Renal cortical epithelial cell (primary cell): ENCODE results near the gene CCDC9B. TPM values are rescaled to one million over a fixed set of nuclear protein-coding genes. Genes with fewer than 3 reads are reported as not detected.
A peak's percentile ranks its signal among the peaks of the same experiment; 100 is the strongest.

ENCODE experiments used
- DNase-seq: peaks from one replicate; pipeline ENCODE4 v3.0.0-alpha.2; 2011; ENCODE audit warnings: low read depth
- total RNA-seq: library from RNA; depleted of rRNA; stranded (reverse); fragments of >200 nt; gene quantifications from 2 replicates; pipeline ENCODE4 v1.2.3, GENCODE V29; 2014

CCDC9B gene
- total RNA-seq, 1 donor from 2014 or later, result 165 TPM

DNA sequence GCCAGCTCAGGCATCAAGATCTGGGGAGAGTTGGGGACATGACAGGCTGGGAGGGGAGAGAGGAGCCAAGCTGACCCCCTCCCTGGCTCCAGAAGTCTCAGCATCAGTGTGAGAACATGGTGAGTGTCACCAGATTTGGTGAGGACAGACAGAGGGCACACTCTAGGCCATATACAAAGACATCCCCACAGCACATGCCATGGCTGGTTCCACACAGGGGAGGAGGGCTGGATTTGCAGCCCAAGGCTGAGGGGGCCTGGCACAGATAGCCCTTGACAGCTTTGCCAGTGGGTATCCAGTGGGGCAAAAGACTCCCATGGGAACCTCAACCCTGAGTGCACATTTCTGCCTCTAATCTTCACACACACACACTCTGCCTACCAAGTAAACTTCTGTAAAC lies 47.7 kb downstream of the CCDC9B start:
- DNase-seq, result no peak

- no peak for DNase-seq
These were observed 48.5 kb downstream of the CCDC9B start for GRCh38 chr15:40292246-40292645.

DNA sequence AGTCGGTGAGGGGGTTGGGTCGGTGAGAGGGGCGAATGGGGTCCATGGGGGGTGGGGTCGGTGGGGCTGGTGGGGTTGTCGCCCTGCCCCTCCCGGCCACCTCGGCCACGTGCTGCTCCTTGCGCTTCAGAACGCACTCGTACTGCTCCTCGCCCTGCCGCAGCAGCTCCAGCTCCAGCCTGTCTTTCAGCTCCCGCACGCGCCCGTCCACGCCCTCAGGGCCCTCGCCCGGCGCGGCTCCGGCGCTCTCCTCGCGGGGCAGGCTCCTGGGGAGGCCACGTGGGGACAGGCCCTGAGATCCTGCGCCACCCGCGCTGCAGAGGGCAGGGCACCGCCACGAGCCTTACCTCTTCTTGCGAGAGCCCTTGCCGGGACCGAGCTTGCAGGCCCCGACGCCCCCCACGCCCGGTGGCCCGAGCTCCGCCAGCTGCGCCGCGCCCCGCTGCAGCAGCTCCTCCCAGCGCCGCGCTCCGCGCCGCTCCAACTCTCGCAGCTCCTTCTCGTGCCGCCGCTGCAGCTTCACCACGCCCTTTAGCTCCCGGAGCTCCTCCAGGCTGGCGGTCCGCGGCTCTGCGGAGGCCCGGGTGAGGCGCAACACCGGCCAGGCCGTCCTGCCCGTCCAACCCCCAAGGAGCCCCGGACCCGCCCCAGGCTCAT lies 49.7 kb downstream of the CCDC9B start:
- DNase-seq, result no peak

DNA sequence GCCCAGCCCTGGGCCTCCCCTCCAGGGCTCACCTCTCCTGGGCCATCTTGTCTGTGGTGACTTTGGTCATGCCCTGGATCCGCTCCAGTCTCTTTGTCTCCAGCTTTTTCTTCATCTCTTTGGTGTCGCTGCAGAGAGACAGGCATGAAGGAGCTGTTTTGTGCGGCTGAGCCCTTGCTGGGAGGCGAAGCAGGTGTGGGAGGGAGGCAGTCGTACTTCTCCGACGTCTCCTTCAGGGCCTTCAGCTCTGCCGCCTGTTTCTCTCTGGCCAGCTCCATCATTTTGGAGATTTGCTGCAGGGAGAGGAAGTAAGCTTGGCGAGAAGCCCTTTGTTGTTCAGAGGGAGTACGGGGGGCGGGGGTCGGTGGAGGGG lies 50.2 kb downstream of the CCDC9B start:
- no peak for DNase-seq

- peak; percentile 79 for DNase-seq
These were observed 51.5 kb downstream of the CCDC9B start for GRCh38 chr15:40289140-40289775.

DNA sequence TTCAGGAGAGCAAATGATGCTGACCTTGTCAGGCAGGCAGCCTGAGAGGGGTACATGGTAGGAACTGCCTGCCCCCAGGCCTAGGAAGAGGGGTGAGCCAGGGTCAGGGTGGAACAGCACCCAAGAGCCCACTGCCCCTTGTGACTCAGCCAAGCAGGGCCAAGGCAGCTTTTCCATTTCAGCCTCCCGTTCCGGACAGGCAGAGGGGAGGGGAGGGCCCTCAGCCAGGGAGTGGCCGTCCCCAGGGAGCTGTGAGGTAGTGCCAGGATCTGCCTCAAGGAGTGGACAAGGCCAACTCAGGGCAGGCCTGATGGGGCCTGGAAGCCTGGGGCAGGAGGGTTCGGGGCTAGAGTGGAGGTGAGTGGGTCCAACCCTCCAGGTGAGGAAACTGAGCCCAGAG lies 52.8 kb downstream of the CCDC9B start:
- no peak for DNase-seq

DNA sequence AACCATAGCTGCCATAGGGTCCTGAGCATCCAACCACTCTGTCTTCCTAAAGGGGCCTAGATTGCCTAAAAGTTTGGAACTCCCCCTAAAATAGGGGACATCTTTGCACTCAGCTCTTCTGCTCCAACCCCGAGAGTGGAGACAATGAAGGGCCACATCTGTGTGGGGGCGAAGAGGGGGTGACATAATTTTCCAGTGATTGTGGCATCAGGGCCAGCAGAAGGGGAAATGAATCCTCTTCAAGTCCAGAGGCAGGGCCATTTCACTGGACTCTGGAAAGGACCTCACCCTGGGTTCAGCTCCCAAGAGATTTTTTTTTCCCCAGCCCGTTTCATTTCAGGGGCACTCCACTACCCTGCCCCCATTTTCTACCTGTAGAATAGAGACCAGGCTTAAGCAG lies 53.2 kb downstream of the CCDC9B start:
- no peak for DNase-seq

- no peak for DNase-seq
These were observed 53.9 kb downstream of the CCDC9B start for GRCh38 chr15:40286794-40287193.

- DNase-seq, result no peak
These were observed 54.6 kb downstream of the CCDC9B start for GRCh38 chr15:40286061-40286532.

- no peak for DNase-seq
These were observed 55.2 kb downstream of the CCDC9B start for GRCh38 chr15:40285554-40286011.

GRCh38 chr15:40285151-40285550 lies 55.6 kb downstream of the CCDC9B start:
- no peak for DNase-seq

DNA sequence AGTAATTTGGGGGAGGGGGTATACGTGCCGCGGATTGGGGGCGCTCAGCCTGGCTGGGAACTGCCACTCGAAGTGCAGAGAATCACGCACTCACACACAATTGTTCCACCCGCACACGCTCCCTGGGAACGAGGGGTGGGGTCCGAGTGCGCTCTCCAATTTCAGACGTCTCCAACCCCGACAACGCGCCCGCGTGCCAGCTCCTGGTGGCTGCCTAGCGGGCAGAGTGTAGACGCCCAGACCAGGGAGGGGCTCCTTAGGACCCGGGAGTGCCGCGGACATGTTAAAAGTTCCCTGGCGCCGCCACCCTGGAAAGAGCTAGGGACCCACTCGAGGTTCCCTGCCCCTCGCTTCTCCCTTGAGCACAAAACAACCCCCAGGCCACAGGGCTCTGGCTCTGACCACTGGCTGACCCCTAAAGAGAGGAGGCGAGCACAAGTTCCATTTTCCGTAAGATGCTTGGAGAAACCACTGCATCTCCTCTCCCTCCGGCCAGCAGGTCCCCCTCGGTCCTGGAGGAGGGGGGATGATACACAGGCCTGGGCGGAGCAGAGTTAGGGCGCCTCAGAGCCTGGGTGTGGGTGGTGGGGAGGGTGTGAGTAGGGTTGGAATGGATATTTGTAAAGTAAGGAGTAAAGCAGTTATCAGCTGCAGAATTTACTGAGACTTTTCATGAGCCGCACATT lies 57.0 kb downstream of the CCDC9B start:
- no peak for DNase-seq

DNA sequence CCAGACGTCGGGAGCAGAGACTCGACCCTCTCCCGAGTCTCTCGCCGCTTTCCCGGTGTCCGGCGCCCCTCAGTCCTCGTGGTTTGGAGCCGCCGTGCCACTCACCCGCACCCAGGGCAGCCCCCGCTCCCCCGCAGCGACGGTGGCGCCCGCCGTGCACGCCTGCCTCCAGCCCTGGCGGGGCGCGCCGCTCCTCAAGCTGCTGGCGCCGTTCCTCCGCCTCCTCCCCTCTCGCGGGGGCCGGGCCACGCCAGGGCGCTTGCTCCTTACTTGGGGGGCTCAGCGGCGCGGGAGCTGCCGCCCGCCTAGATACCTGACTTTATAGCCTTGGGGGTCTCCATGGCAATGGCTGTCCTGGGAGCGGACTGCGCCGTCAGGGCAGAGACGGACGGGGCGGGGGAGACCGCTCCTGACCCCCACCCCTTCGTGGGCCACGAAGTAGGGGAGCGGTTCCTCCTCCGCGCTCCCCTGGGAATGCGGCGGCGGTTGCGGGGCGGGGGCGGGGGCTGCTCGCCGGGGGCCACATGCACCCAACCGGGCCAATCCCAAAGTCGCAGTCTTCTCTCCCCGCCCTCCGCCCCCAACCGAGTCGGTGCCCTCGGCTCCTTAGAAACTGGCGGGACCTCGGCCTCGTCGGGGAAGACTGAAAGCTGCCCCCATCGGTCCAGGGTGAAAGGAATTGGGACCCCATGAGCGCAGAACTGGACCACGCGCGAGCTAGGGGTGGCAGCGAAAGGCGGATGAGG lies 57.7 kb downstream of the CCDC9B start, which contains the start of gene ANKRD63:
ANKRD63 (minus strand) TSS at position 196 of the 746 bp plus-strand sequence. CDS start 478 bp downstream, outside the sequence.
- no peak for DNase-seq

DNA sequence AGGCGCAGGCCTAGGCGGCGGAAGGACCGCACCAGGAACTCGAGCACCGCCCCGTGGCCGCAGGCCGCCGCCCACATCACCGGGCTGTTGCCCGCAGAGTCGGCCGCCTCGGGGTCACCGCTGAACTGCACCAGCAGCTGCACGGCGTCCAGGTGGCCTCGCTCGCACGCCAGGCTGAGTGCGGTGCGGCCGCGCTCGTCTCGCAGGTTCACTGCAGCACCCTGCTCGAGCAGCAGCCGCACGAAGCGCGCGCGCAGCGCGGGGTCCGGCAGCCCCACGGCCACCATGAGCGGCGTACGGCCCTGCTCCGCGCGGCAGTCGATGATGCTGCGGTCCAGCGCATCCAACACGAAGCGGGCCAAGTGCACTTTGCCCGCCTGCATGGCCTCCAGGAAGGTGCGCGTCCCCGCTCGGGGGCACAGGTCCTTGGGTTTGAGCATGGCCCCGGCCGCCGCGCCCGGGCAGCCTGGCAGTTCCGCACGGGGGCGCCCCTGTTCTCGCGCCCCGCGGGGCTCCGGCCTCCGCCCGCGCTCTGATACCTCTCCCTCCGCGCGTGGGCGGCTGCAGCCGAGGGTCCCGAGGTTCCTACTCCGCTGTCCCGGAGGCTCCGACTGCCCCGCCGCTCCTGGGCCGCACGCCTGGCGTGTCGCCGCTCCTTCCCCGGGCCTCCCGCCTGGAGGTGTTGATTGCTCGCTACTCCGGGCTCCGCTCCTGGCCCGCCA lies 58.4 kb downstream of the CCDC9B start:
- no peak for DNase-seq

DNA sequence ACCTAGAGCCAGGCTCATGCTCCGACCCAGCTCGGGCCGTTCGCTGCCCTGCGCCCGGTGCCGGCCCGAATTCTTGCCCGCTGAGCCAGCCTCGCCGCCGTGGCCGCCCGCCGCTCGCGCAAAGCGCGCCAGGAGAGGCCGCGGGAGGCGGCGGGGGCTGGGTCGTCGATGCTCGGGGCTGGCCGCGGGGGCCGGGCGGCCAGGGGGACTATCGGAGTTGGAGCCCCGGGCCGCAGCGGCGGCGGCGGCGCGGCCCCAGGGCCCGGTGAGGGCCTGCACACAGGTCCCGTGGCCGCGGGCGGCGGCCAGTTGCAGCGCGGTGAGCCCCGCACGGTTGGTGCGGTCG lies 59.0 kb downstream of the CCDC9B start:
- no peak for DNase-seq

Other genes with a start within 250 kb of the CCDC9B start
- gene BMF, start 232.1 kb downstream of the CCDC9B start, total RNA-seq, result 10.8 and 27.2 TPM in 2 replicates
- gene BUB1B, start 179.9 kb downstream of the CCDC9B start, total RNA-seq, result 1.8 and 11.6 TPM in 2 replicates
- gene PAK6, start 101.9 kb downstream of the CCDC9B start, total RNA-seq, result 3.4 and 6.1 TPM in 2 replicates
- gene ANKRD63, start 57.9 kb downstream of the CCDC9B start, total RNA-seq, result 0.05 TPM in 1 of 2 replicates, not detected in the other
- 0.52 TPM in 1 of 2 replicates, not detected in the other for gene PLCB2, start 33.0 kb downstream of the CCDC9B start, total RNA-seq
- gene INAFM2, start 17.2 kb downstream of the CCDC9B start, total RNA-seq, result 11.5 and 13.5 TPM in 2 replicates
- gene PHGR1, start 10.1 kb upstream of the CCDC9B start, total RNA-seq, result not detected in 2 replicates
- 0.17 and 0.25 TPM in 2 replicates for gene DISP2, start 17.3 kb upstream of the CCDC9B start, total RNA-seq
- 34.2 and 58.5 TPM in 2 replicates for gene KNSTRN, start 41.8 kb upstream of the CCDC9B start, total RNA-seq
- gene IVD, start 64.9 kb upstream of the CCDC9B start, total RNA-seq, result 37.5 and 68.8 TPM in 2 replicates
- 6.8 and 17.5 TPM in 2 replicates for gene BAHD1, start 100.0 kb upstream of the CCDC9B start, total RNA-seq
- 5.2 and 18.5 TPM in 2 replicates for gene CHST14, start 130.0 kb upstream of the CCDC9B start, total RNA-seq
- gene CCDC32, start 224.1 kb upstream of the CCDC9B start, total RNA-seq, result 25.6 and 29.2 TPM in 2 replicates
- 12.7 and 17.7 TPM in 2 replicates for gene RPUSD2, start 228.4 kb upstream of the CCDC9B start, total RNA-seq